PC-9 (cell line): ENCODE measurements around the gene CDC42BPB. TPM values are rescaled to one million over a fixed set of nuclear protein-coding genes. Genes with fewer than 3 reads are reported as not detected.

Experiments used
- BruUV-seq: library from RNA; stranded (reverse); fragments of 400-500 nt; replicated peaks from 2 replicates; lab custom pipeline; 2021; lab: Mats Ljungman, UMichigan
- CTCF ChIA-PET: fragments of 300-600 bp; sonication (Branson Sonifier 250); formaldehyde crosslinking; loops from one replicate; lab custom pipeline; 2022; ENCODE audit warnings: antibody characterized with exemption; lab: Charles Lee
- POLR2A ChIA-PET: fragments of 300-600 bp; sonication (Branson Sonifier 250); formaldehyde crosslinking; loops from one replicate; lab custom pipeline; 2022; ENCODE audit warnings: antibody characterized with exemption; ENCODE audit not compliant: unreplicated experiment; lab: Charles Lee
- DNase-seq, 2 experiments: peaks; one replicate each; pipeline versions ENCODE4 v3.0.0 to v3.0.0-alpha.2; 2015 to 2022; ENCODE audit warnings: mixed read lengths in 1 of 2
- H2AFZ ChIP-seq: fragments of 200-600 bp; sonication (generic); 2 replicates; pipeline ENCODE4 v1.8.1; 2017; ENCODE audit warnings: antibody characterized with exemption
- H3F3A ChIP-seq: fragments of 200-600 bp; sonication (generic); 2 replicates; pipeline ENCODE4 v1.8.1; 2017; ENCODE audit warnings: antibody characterized with exemption, mild to moderate bottlenecking, low read depth; ENCODE audit not compliant: insufficient read depth
- H3K27ac ChIP-seq: fragments of 200-600 bp; sonication (generic); 2 replicates; pipeline ENCODE4 v1.6.1; 2016; ENCODE audit warnings: mixed run types
- H3K27me3 ChIP-seq: fragments of 200-600 bp; sonication (generic); 2 replicates; pipeline ENCODE4 v1.6.1; 2016; ENCODE audit warnings: low read depth, mixed run types; ENCODE audit not compliant: insufficient read depth
- H3K36me3 ChIP-seq: fragments of 200-600 bp; sonication (generic); 2 replicates; pipeline ENCODE4 v1.6.1; 2016; ENCODE audit warnings: low read depth, mixed run types
- H3K4me1 ChIP-seq: fragments of 200-600 bp; sonication (generic); replicated peaks from 2 replicates; pipeline ENCODE4 v1.6.1; 2016; ENCODE audit warnings: mixed run types; ENCODE audit not compliant: insufficient read depth
- H3K4me2 ChIP-seq: fragments of 200-600 bp; sonication (generic); 2 replicates; pipeline ENCODE4 v1.6.1; 2017; ENCODE audit warnings: mixed run types
- H3K4me3 ChIP-seq: fragments of 200-600 bp; sonication (generic); 2 replicates; pipeline ENCODE4 v1.6.1; 2016; ENCODE audit warnings: mixed run types
- H3K79me2 ChIP-seq: fragments of 200-600 bp; sonication (generic); 2 replicates; pipeline ENCODE4 v1.6.1; 2017; ENCODE audit warnings: low read depth, mixed run types
- H3K9me2 ChIP-seq: fragments of 200-600 bp; sonication (generic); 2 replicates; pipeline ENCODE4 v1.8.1; 2017; ENCODE audit warnings: mild to moderate bottlenecking; ENCODE audit not compliant: insufficient read depth
- H3K9me3 ChIP-seq: fragments of 200-600 bp; sonication (generic); 2 replicates; pipeline ENCODE4 v1.8.1; 2016; ENCODE audit warnings: low read depth; ENCODE audit not compliant: insufficient read depth
- H4K20me1 ChIP-seq: fragments of 200-600 bp; sonication (generic); 2 replicates; pipeline ENCODE4 v1.8.1; 2017; ENCODE audit not compliant: insufficient read depth
- EZH2 ChIP-seq: fragments of 200-600 bp; sonication (generic); IDR thresholded peaks from 2 replicates; pipeline ENCODE4 v1.8.0; 2017; ENCODE audit warnings: antibody characterized with exemption, low read depth
- intact Hi-C: fragments of 100-400 bp; cut with micrococcal nuclease; formaldehyde crosslinking; loops from one replicate; pipeline ENCODE4 v1.10.0; 2022; ENCODE audit not compliant: unreplicated experiment
- total RNA-seq: library from RNA; stranded (reverse); gene quantifications from 2 replicates; pipeline ENCODE4 v1.2.3, GENCODE V29; 2021
- TF ChIP-seq, protein P1 (sequence below): fragments of 200-600 bp; sonication (generic); conservative IDR thresholded peaks from 2 replicates; pipeline ENCODE4 v1.6.1; 2017; ENCODE audit warnings: mixed run types, antibody characterized with exemption, mild to moderate bottlenecking, moderate library complexity

CDC42BPB gene
- total RNA-seq, 1 experiment from 2014 or later: 203 TPM

DNA sequence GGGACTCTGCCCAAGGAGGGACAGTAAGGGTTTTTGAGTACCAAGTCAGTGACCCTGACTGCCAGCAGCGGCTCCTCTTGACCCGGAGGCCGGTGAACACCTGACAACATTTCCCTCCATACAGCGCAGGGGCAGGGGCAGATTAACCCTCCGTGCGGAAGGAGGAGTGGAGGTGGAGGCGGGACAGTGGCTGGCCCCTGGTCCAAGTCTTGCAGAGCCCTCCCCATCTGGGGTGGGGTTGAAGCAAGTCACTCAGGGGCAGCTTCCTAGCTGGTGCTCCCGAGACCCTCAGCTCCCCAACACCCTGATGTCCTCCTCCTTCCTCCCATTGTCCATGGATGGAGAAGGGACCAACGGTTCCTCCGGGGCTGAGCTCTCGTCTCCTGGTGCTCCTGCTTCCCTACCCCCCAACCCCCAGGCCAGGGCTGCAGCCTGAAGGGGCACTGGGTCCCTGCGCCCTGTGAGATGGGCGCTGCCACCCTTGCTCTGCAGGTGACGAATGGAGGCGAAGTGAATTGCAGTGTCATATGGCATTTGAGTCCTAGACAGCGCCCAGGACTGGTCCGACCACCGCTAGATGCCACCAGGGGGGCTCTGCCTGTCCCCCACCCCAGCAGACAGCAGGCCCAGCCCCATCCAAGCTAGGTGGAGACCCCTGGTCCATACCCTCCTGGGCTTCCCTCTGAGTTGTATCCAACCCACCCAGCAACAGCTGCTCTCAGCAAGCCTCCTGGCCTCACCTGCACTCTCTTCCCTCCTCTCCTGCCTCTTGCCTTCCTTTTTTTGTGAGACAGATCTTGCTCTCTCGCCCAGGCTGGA, 141.8 kb downstream of the CDC42BPB start:
- ChIA-PET POLR2A (interaction anchor here (0.7 kb wide), 1 partner anchor 327 kb away, joined by 8 read pairs; no protein-coding TSS in a partner anchor), CTCF (interaction anchor here (0.6 kb wide), 1 partner anchor 220 kb away, joined by 3 read pairs; no protein-coding TSS in a partner anchor)
- Histone ChIP-seq H3K27ac (no peak overlapping the region), H3K36me3 (no peaks in the 10 kb centered on the region), H3K4me1 (no peaks in the 10 kb centered on the region), H3F3A (no peaks in the 10 kb centered on the region; the same call in none of the 2 replicates), H4K20me1 (no peaks in the 10 kb centered on the region), H3K9me2 (no peaks in the 10 kb centered on the region), H2AFZ (no peak overlapping the region), H3K27me3 (no peaks in the 10 kb centered on the region), H3K9me3 (no peaks in the 10 kb centered on the region; the same call in 1 of the 2 replicates), H3K4me2 (no peak overlapping the region), H3K4me3 (no peak overlapping the region), H3K79me2 (no peaks in the 10 kb centered on the region)
- DNase-seq: no peak
- no TSS peak for BruUV-seq
- intact Hi-C loops: loop anchor here (5.0 kb wide), 1 partner anchor 478 kb away; no protein-coding TSS in a partner anchor
- no peak for TF ChIP-seq EZH2
- TF ChIP-seq, protein P1, sequence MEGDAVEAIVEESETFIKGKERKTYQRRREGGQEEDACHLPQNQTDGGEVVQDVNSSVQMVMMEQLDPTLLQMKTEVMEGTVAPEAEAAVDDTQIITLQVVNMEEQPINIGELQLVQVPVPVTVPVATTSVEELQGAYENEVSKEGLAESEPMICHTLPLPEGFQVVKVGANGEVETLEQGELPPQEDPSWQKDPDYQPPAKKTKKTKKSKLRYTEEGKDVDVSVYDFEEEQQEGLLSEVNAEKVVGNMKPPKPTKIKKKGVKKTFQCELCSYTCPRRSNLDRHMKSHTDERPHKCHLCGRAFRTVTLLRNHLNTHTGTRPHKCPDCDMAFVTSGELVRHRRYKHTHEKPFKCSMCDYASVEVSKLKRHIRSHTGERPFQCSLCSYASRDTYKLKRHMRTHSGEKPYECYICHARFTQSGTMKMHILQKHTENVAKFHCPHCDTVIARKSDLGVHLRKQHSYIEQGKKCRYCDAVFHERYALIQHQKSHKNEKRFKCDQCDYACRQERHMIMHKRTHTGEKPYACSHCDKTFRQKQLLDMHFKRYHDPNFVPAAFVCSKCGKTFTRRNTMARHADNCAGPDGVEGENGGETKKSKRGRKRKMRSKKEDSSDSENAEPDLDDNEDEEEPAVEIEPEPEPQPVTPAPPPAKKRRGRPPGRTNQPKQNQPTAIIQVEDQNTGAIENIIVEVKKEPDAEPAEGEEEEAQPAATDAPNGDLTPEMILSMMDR: no peak

DNA sequence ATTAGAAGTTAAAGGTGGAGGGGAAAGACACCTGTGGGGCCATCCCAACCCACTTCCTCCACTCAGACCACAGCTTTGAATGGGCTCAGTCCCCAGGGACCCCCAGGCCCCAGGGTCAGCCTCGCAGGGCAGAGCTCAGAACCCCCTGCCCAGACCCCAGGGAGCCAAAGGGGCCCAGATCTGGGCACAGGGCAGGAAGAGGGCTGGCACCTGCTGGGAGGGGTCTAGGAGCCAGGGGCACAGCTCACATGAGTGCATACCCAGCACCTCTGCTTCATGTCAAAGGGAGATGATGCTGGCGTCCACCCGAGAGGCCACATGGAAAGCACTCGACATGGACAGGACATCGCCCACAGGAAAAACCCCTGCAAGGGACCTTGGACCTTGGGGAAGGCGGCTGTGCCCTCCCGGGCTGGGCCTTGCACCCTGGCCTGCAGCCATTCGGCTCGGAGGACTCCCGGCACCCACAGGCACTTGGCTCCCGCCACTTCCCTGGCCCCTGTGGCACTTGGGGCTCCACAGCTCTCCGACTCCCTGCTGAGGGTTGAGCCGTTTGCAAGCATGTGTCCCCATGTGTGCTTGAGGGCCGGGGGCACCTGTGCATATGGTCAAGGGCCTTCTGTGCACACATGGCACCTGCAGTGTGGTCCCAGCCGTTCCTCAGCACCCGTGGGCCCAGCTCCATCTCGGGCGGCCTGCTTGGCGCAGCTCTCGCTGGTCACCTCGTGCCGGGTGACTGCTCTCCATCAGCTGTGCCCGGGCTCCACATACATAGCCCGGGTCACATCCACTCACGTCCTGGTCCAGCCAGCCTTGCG, 142.7 kb downstream of the CDC42BPB start:
- H2AFZ ChIP-seq: no peak overlapping the region
- POLR2A ChIA-PET: interaction anchor here (0.7 kb wide), 1 partner anchor 326 kb away, joined by 8 read pairs; no protein-coding TSS in a partner anchor
- H3K9me3 ChIP-seq: no peaks in the 10 kb centered on the region
- no peaks in the 10 kb centered on the region for H3K4me1 ChIP-seq
- no TSS peak for BruUV-seq
- intact Hi-C loops: loop anchor here (5.0 kb wide), 1 partner anchor 477 kb away; no protein-coding TSS in a partner anchor
- no peak overlapping the region for H3K4me3 ChIP-seq
- H3K27ac ChIP-seq: no peak overlapping the region
- H3F3A ChIP-seq: no peaks in the 10 kb centered on the region; the same call in none of the 2 replicates
- no peaks in the 10 kb centered on the region for H3K27me3 ChIP-seq
- no peaks in the 10 kb centered on the region for H3K9me2 ChIP-seq
- no peaks in the 10 kb centered on the region for H3K79me2 ChIP-seq
- no peaks in the 10 kb centered on the region for H3K36me3 ChIP-seq
- no peaks in the 10 kb centered on the region for H4K20me1 ChIP-seq
- CTCF ChIA-PET: no interaction called here
- TF ChIP-seq, protein P1: no peak
- no peak for TF ChIP-seq EZH2
- no peak overlapping the region for H3K4me2 ChIP-seq
- DNase-seq: no peak
